Neuronal stem cell (in vitro differentiated cells): Measurements from ENCODE around the gene STRIP2.

ENCODE experiments used
- DNase-seq: peaks from one replicate; pipeline ENCODE4 v3.0.0-alpha.2; 2013; ENCODE audit warnings: low spot score
- H2AFZ ChIP-seq: one replicate; pipeline ENCODE4 v1.6.1; 2013; ENCODE audit warnings: mild to moderate bottlenecking, low read length, inconsistent platforms
- H2AK5ac ChIP-seq: 2 replicates; pipeline ENCODE4 v1.6.1; 2013; ENCODE audit warnings: low read depth, mild to moderate bottlenecking, inconsistent platforms, low read length, moderate library complexity, mixed read lengths
- H2BK120ac ChIP-seq: 2 replicates; pipeline ENCODE4 v1.6.1; 2013; ENCODE audit warnings: low read depth, mild to moderate bottlenecking, inconsistent platforms, low read length, moderate library complexity, mixed read lengths
- H2BK12ac ChIP-seq: one replicate; pipeline ENCODE4 v1.6.1; 2013; ENCODE audit warnings: low read length, inconsistent platforms
- H2BK15ac ChIP-seq: 2 replicates; pipeline ENCODE4 v1.6.1; 2013; ENCODE audit warnings: mild to moderate bottlenecking, low read length, inconsistent platforms, mixed read lengths
- H2BK5ac ChIP-seq: one replicate; pipeline ENCODE4 v1.6.1; 2013; ENCODE audit warnings: inconsistent platforms, mild to moderate bottlenecking, low read length, moderate library complexity
- H3K14ac ChIP-seq: one replicate; pipeline ENCODE4 v1.6.1; 2013; ENCODE audit warnings: low read length, inconsistent platforms
- H3K18ac ChIP-seq: 2 replicates; pipeline ENCODE4 v1.6.1; 2013; ENCODE audit warnings: low read length, inconsistent platforms
- H3K23ac ChIP-seq: 2 replicates; pipeline ENCODE4 v1.6.1; 2013; ENCODE audit warnings: low read depth, mild to moderate bottlenecking, mixed read lengths, low read length, inconsistent platforms; ENCODE audit not compliant: poor library complexity
- H3K27ac ChIP-seq: replicated peaks from 3 replicates; pipeline ENCODE4 v1.5.1; 2013; ENCODE audit warnings: low read length, inconsistent platforms
- H3K27me3 ChIP-seq, 3 experiments: 2 replicates each; pipeline ENCODE4 v1.6.1; 2013; ENCODE audit warnings: low read length in 3 of 3, mild to moderate bottlenecking in 2 of 3, inconsistent platforms in 1 of 3, low read depth in 1 of 3, mixed read lengths in 1 of 3, moderate library complexity in 1 of 3; ENCODE audit not compliant: control insufficient read depth in 3 of 3, insufficient read depth in 3 of 3
- H3K36me3 ChIP-seq, 2 donors: replicated peaks in 1 of 2; 2 replicates each; pipeline ENCODE4 v1.6.1; 2013; ENCODE audit warnings: low read length in 2 of 2; ENCODE audit not compliant: control insufficient read depth in 2 of 2, insufficient read depth in 2 of 2
- H3K4ac ChIP-seq: 2 replicates; pipeline ENCODE4 v1.6.1; 2013; ENCODE audit warnings: inconsistent platforms, mild to moderate bottlenecking, low read length, moderate library complexity
- H3K4me1 ChIP-seq, 2 donors: 1 replicate in 1 of 2; 2 replicates in 1 of 2; pipeline ENCODE4 v1.6.1; 2013; ENCODE audit warnings: low read length in 2 of 2, low read depth in 1 of 2; ENCODE audit not compliant: control insufficient read depth in 2 of 2, insufficient read depth in 1 of 2
- H3K4me2 ChIP-seq: one replicate; pipeline ENCODE4 v1.6.1; 2013; ENCODE audit warnings: mild to moderate bottlenecking, low read length, inconsistent platforms; ENCODE audit not compliant: insufficient read depth, poor library complexity, severe bottlenecking
- H3K4me3 ChIP-seq, 2 donors: 2 replicates each; pipeline ENCODE4 v1.5.1; 2013; ENCODE audit warnings: low read length in 2 of 2, mild to moderate bottlenecking in 2 of 2, inconsistent platforms in 1 of 2, moderate library complexity in 1 of 2
- H3K79me1 ChIP-seq: one replicate; pipeline ENCODE4 v1.6.1; 2013; ENCODE audit warnings: low read depth, mild to moderate bottlenecking, inconsistent platforms, low read length, moderate library complexity
- H3K9ac ChIP-seq: one replicate; pipeline ENCODE4 v1.6.1; 2013; ENCODE audit warnings: mild to moderate bottlenecking, low read depth, low read length, inconsistent platforms; ENCODE audit not compliant: poor library complexity
- H3K9me3 ChIP-seq, 2 donors: replicated peaks in 1 of 2; 2 replicates each; pipeline versions ENCODE3 to v1.6.1; 2013; ENCODE audit warnings: low read length in 2 of 2, mild to moderate bottlenecking in 2 of 2, inconsistent platforms in 1 of 2, low read depth in 1 of 2, mixed read lengths in 1 of 2, moderate library complexity in 1 of 2; ENCODE audit not compliant: control insufficient read depth in 2 of 2, insufficient read depth in 1 of 2
- H4K8ac ChIP-seq: one replicate; pipeline ENCODE4 v1.6.1; 2013; ENCODE audit warnings: low read depth, mild to moderate bottlenecking, inconsistent platforms, low read length, moderate library complexity
- H4K91ac ChIP-seq: one replicate; pipeline ENCODE4 v1.6.1; 2013; ENCODE audit warnings: low read length, low read depth, mild to moderate bottlenecking, inconsistent platforms; ENCODE audit not compliant: poor library complexity
- WGBS, 2 donors: extraction: QIAGEN DNeasy Blood & Tissue Kit; methylation state at CpG; one replicate each; pipeline ENCODE4 v1.1.7; 2013; ENCODE audit warnings: missing lambda C conversion rate in 2 of 2, mixed read lengths in 1 of 2; ENCODE audit not compliant: insufficient read length in 2 of 2, insufficient replicate concordance in 1 of 2; ENCODE audit errors: extremely low coverage in 2 of 2; 5-methylcytosine and 5-hydroxymethylcytosine counted together

Gene STRIP2

GRCh38 chr7:129468087-129468486, 33.9 kb downstream of the STRIP2 start:
- no peak overlapping the region for H3K4me3 ChIP-seq
- H3K4me1 ChIP-seq = no peaks in the 10 kb centered on the region

GRCh38 chr7:129468547-129468946, 34.3 kb downstream of the STRIP2 start:
- no peak overlapping the region for H4K91ac ChIP-seq
- H3K9me3 ChIP-seq = no peaks in the 10 kb centered on the region
- H3K36me3 ChIP-seq = peaks cover 18 to 90% of the 10 kb centered on the region in 2 donors
- H3K27ac ChIP-seq = no peak overlapping the region
- no peak overlapping the region for H3K4me2 ChIP-seq
- no peak overlapping the region for H4K8ac ChIP-seq
- H3K14ac ChIP-seq = no peak overlapping the region
- no peaks in the 10 kb centered on the region for H3K4me1 ChIP-seq
- H3K4ac ChIP-seq = no peak overlapping the region
- no peak overlapping the region for H3K23ac ChIP-seq
- no peak overlapping the region for H2AFZ ChIP-seq
- H3K9ac ChIP-seq = no peak overlapping the region
- H2AK5ac ChIP-seq = no peak overlapping the region
- WGBS, 2 donors = no CpG with 5 or more reads among the region's 4 CpGs
- no peak overlapping the region for H2BK12ac ChIP-seq
- H3K79me1 ChIP-seq = no peaks in the 10 kb centered on the region
- no peak overlapping the region for H2BK5ac ChIP-seq
- no peak overlapping the region for H3K4me3 ChIP-seq
- no peak overlapping the region for H2BK120ac ChIP-seq
- DNase-seq = no peak
- no peak overlapping the region for H2BK15ac ChIP-seq
- H3K27me3 ChIP-seq = no peaks in the 10 kb centered on the region
- no peak overlapping the region for H3K18ac ChIP-seq

More at GRCh38 chr7:129468087-129468486, 33.9 kb downstream of the STRIP2 start:
- DNase-seq = no peak
- no peak overlapping the region for H3K18ac ChIP-seq
- H3K79me1 ChIP-seq = no peaks in the 10 kb centered on the region
- no peak overlapping the region for H3K4me2 ChIP-seq
- H3K4ac ChIP-seq = no peak overlapping the region
- no peak overlapping the region for H2BK12ac ChIP-seq
- no peak overlapping the region for H3K14ac ChIP-seq
- no peak overlapping the region for H2BK5ac ChIP-seq
- H2AFZ ChIP-seq = no peak overlapping the region
- H3K27me3 ChIP-seq = no peaks in the 10 kb centered on the region
- no peak overlapping the region for H2AK5ac ChIP-seq
- no peak overlapping the region for H3K27ac ChIP-seq
- no peak overlapping the region for H2BK15ac ChIP-seq
- no peak overlapping the region for H2BK120ac ChIP-seq
- H4K91ac ChIP-seq = no peak overlapping the region
- peaks cover 17 to 89% of the 10 kb centered on the region in 2 donors for H3K36me3 ChIP-seq
- no peaks in the 10 kb centered on the region for H3K9me3 ChIP-seq
- H3K9ac ChIP-seq = no peak overlapping the region
- no peak overlapping the region for H4K8ac ChIP-seq
- no peak overlapping the region for H3K23ac ChIP-seq
- WGBS, 2 donors = no CpG with 5 or more reads among the region's 1 CpG

- H2BK15ac ChIP-seq = no peak overlapping the region
- no peak overlapping the region for H3K4ac ChIP-seq
- no peak overlapping the region for H2AFZ ChIP-seq
- H2BK5ac ChIP-seq = no peak overlapping the region
- H4K8ac ChIP-seq = no peak overlapping the region
- no peak overlapping the region for H3K23ac ChIP-seq
- DNase-seq = no peak
- no peaks in the 10 kb centered on the region for H3K4me1 ChIP-seq
- H3K9me3 ChIP-seq = no peaks in the 10 kb centered on the region
- H3K18ac ChIP-seq = no peak overlapping the region
- no peaks in the 10 kb centered on the region for H3K79me1 ChIP-seq
- no peak overlapping the region for H3K27ac ChIP-seq
- no peak overlapping the region for H2BK12ac ChIP-seq
- no peak overlapping the region for H3K4me3 ChIP-seq
- H4K91ac ChIP-seq = no peak overlapping the region
- H3K27me3 ChIP-seq = no peaks in the 10 kb centered on the region
- H3K4me2 ChIP-seq = no peak overlapping the region
- no peak overlapping the region for H2BK120ac ChIP-seq
- H3K14ac ChIP-seq = no peak overlapping the region
- peaks cover 10 to 83% of the 10 kb centered on the region in 2 donors for H3K36me3 ChIP-seq
- no peak overlapping the region for H2AK5ac ChIP-seq
- H3K9ac ChIP-seq = no peak overlapping the region
These were observed 35.7 kb downstream of the STRIP2 start for GRCh38 chr7:129469930-129470329.

- no peak overlapping the region for H3K27ac ChIP-seq
- H3K9me3 ChIP-seq = peaks cover 2% of the 10 kb centered on the region in 2 donors
- no peak overlapping the region for H3K9ac ChIP-seq
- H2BK120ac ChIP-seq = no peak overlapping the region
- H2BK12ac ChIP-seq = no peak overlapping the region
- H3K27me3 ChIP-seq = no peaks in the 10 kb centered on the region
- no peak overlapping the region for H2BK15ac ChIP-seq
- no peak overlapping the region for H2BK5ac ChIP-seq
- H3K79me1 ChIP-seq = no peaks in the 10 kb centered on the region
- H3K4me3 ChIP-seq = no peak overlapping the region
- no peaks in the 10 kb centered on the region for H3K4me1 ChIP-seq
- H3K23ac ChIP-seq = no peak overlapping the region
- DNase-seq = no peak
- H4K91ac ChIP-seq = no peak overlapping the region
- no peak overlapping the region for H3K4ac ChIP-seq
- peaks cover 10 to 80% of the 10 kb centered on the region in 2 donors for H3K36me3 ChIP-seq
- H4K8ac ChIP-seq = no peak overlapping the region
- H3K4me2 ChIP-seq = no peak overlapping the region
- H2AFZ ChIP-seq = no peak overlapping the region
- no peak overlapping the region for H3K14ac ChIP-seq
- H3K18ac ChIP-seq = no peak overlapping the region
- no peak overlapping the region for H2AK5ac ChIP-seq
- WGBS, 2 donors = no CpG with 5 or more reads among the region's 1 CpG
These were observed 36.2 kb downstream of the STRIP2 start for GRCh38 chr7:129470411-129470810.
